Osteoblast (primary cell): ENCODE data around the gene GPC5. TPM values are rescaled to one million over a fixed set of nuclear protein-coding genes. Genes with fewer than 3 reads are reported as not detected.

Experiments
- DNase-seq: peaks from one replicate; pipeline ENCODE4 v3.0.0; 2011; ENCODE audit warnings: low spot score, mixed read lengths; ENCODE audit not compliant: insufficient read length; ENCODE audit errors: missing footprints
- H2AFZ ChIP-seq: 2 replicates; pipeline ENCODE4 v1.6.0; 2011; ENCODE audit warnings: mild to moderate bottlenecking, low read length
- H3K27ac ChIP-seq: 2 replicates; pipeline ENCODE4 v1.5.1; 2011; ENCODE audit warnings: mild to moderate bottlenecking, low read depth, low read length, moderate library complexity
- H3K27me3 ChIP-seq: 2 replicates; pipeline ENCODE4 v1.6.0; 2012; ENCODE audit warnings: mild to moderate bottlenecking, control low read depth, inconsistent platforms, low read length, moderate library complexity; ENCODE audit not compliant: insufficient read depth
- H3K36me3 ChIP-seq: 2 replicates; pipeline ENCODE4 v1.5.1; 2011; ENCODE audit warnings: mild to moderate bottlenecking, low read length, control low read depth, moderate library complexity; ENCODE audit not compliant: insufficient read depth
- H3K4me1 ChIP-seq: 2 replicates; pipeline ENCODE4 v1.5.1; 2011; ENCODE audit warnings: mild to moderate bottlenecking, low read length, control low read depth, moderate library complexity; ENCODE audit not compliant: insufficient read depth
- H3K4me2 ChIP-seq: 2 replicates; pipeline ENCODE4 v1.6.0; 2011; ENCODE audit warnings: mild to moderate bottlenecking, low read length; ENCODE audit not compliant: insufficient read depth
- H3K4me3 ChIP-seq: fragments of 200-600 bp; sonication (generic); 3 replicates; pipeline ENCODE4 v1.5.1; 2012; ENCODE audit warnings: mild to moderate bottlenecking, low read length, inconsistent platforms; ENCODE audit not compliant: insufficient read depth
- H3K79me2 ChIP-seq: 2 replicates; pipeline ENCODE4 v1.6.0; 2012; ENCODE audit warnings: mild to moderate bottlenecking, low read length, control low read depth, inconsistent platforms; ENCODE audit not compliant: insufficient read depth
- H3K9me3 ChIP-seq: 2 replicates; pipeline ENCODE4 v1.5.1; 2011; ENCODE audit warnings: low read depth, low read length, control low read depth
- H4K20me1 ChIP-seq: 2 replicates; pipeline ENCODE4 v1.6.0; 2012; ENCODE audit warnings: mild to moderate bottlenecking, low read length, control low read depth; ENCODE audit not compliant: insufficient read depth
- CTCF ChIP-seq: IDR thresholded peaks from 2 replicates; pipeline ENCODE4 v1.5.1; 2011; ENCODE audit warnings: mild to moderate bottlenecking, low read depth, low read length, moderate library complexity; ENCODE audit errors: extremely low read depth
- total RNA-seq: library from RNA; depleted of rRNA; stranded (reverse); fragments of >200 nt; gene quantifications from 2 replicates; pipeline ENCODE4 v1.2.3, GENCODE V29; 2012

Gene GPC5
- total RNA-seq, 1 donor: 0.36 TPM

GRCh38 chr13:92670096-92670495 lies 1271.7 kb downstream of the GPC5 start:
- no peaks in the 10 kb centered on the region for H3K9me3 ChIP-seq
- no peaks in the 10 kb centered on the region for H3K4me1 ChIP-seq
- no peak overlapping the region for H3K27ac ChIP-seq
- no peak overlapping the region for H3K4me3 ChIP-seq
- no peaks in the 10 kb centered on the region for H3K27me3 ChIP-seq
- H4K20me1 ChIP-seq: no peaks in the 10 kb centered on the region
- no peak overlapping the region for H2AFZ ChIP-seq
- H3K79me2 ChIP-seq: no peaks in the 10 kb centered on the region
- no peaks in the 10 kb centered on the region for H3K36me3 ChIP-seq
- no peak overlapping the region for H3K4me2 ChIP-seq
- no peak for DNase-seq
- no peak for TF ChIP-seq CTCF

- Histone ChIP-seq H3K9me3 (no peaks in the 10 kb centered on the region), H3K4me2 (no peak overlapping the region), H3K27me3 (no peaks in the 10 kb centered on the region), H3K4me3 (no peak overlapping the region), H3K36me3 (no peaks in the 10 kb centered on the region), H3K79me2 (no peaks in the 10 kb centered on the region), H3K27ac (no peak overlapping the region), H2AFZ (no peak overlapping the region), H3K4me1 (no peaks in the 10 kb centered on the region), H4K20me1 (no peaks in the 10 kb centered on the region)
- TF ChIP-seq CTCF: no peak
- DNase-seq: no peak
These were observed 1273.4 kb downstream of the GPC5 start for GRCh38 chr13:92671821-92672220.

GRCh38 chr13:92676246-92676645 lies 1277.8 kb downstream of the GPC5 start:
- no peaks in the 10 kb centered on the region for H3K36me3 ChIP-seq
- no peak for TF ChIP-seq CTCF
- DNase-seq: no peak

GRCh38 chr13:92677571-92677970 lies 1279.2 kb downstream of the GPC5 start:
- no peak for TF ChIP-seq CTCF
- Histone ChIP-seq H3K4me1 (no peaks in the 10 kb centered on the region), H3K4me2 (no peak overlapping the region), H4K20me1 (no peaks in the 10 kb centered on the region), H3K79me2 (no peaks in the 10 kb centered on the region), H3K27ac (no peak overlapping the region), H3K9me3 (no peaks in the 10 kb centered on the region), H2AFZ (no peak overlapping the region), H3K4me3 (no peak overlapping the region), H3K27me3 (no peaks in the 10 kb centered on the region), H3K36me3 (no peaks in the 10 kb centered on the region)
- DNase-seq: no peak

More at GRCh38 chr13:92676246-92676645, 1277.8 kb downstream of the GPC5 start:
- Histone ChIP-seq H3K9me3 (no peaks in the 10 kb centered on the region), H3K4me1 (no peaks in the 10 kb centered on the region), H3K27ac (no peak overlapping the region), H4K20me1 (no peaks in the 10 kb centered on the region), H3K4me2 (no peak overlapping the region), H3K27me3 (no peaks in the 10 kb centered on the region), H3K79me2 (no peaks in the 10 kb centered on the region), H3K4me3 (no peak overlapping the region), H2AFZ (no peak overlapping the region)
